Vagina (tissue), 2 donors: Measurements from ENCODE around the gene BPIFB6. TPM values are rescaled to one million over a fixed set of nuclear protein-coding genes. Genes with fewer than 3 reads are reported as not detected.
"Not testable (repeated sequence)": the region's sequence is repeated elsewhere in the genome, so short reads cannot be mapped to it uniquely, and the experiment has no call there.

Experiments
- DNase-seq, 2 donors: peaks; one replicate each; pipeline ENCODE4 v3.0.0-alpha.2; 2017; ENCODE audit errors: extremely low spot score in 2 of 2
- H3K27ac ChIP-seq: fragments of 200-600 bp; sonication (generic); one replicate; pipeline ENCODE4 v1.5.1; 2019
- H3K27me3 ChIP-seq: fragments of 200-600 bp; sonication (generic); one replicate; pipeline ENCODE4 v1.5.1; 2019
- H3K36me3 ChIP-seq, 2 donors: fragments of 200-600 bp; sonication (generic); one replicate each; pipeline ENCODE4 v1.5.1; 2017 to 2019
- H3K4me1 ChIP-seq: fragments of 200-600 bp; sonication (generic); one replicate; pipeline ENCODE4 v1.5.1; 2019
- H3K4me3 ChIP-seq, 2 donors: fragments of 200-600 bp; sonication (generic); 1 replicate in 1 of 2; 2 replicates in 1 of 2; pipeline ENCODE4 v1.5.1; 2016 to 2019
- H3K9me3 ChIP-seq: fragments of 200-600 bp; sonication (generic); one replicate; pipeline ENCODE4 v1.5.1; 2019
- CTCF ChIP-seq, 3 experiments: fragments of 450-650 bp in 2 of 3; fragments of 200-600 bp in 1 of 3; sonication (generic) in 1 of 3; IDR thresholded peaks; one replicate each; pipeline ENCODE4 v1.5.1; 2017 to 2019; ENCODE audit warnings: antibody characterized with exemption in 3 of 3, mild to moderate bottlenecking in 2 of 3, moderate library complexity in 2 of 3
- POLR2A ChIP-seq, 2 donors: fragments of 450-650 bp; IDR thresholded peaks; one replicate each; pipeline ENCODE4 v1.6.1; 2017; ENCODE audit warnings: antibody characterized with exemption in 2 of 2, mild to moderate bottlenecking in 2 of 2, moderate library complexity in 2 of 2
- POLR2AphosphoS5 ChIP-seq, 2 donors: sonication (generic); formaldehyde crosslinking; IDR thresholded peaks; one replicate each; pipeline ENCODE4 v1.9.0; 2017; ENCODE audit warnings: antibody characterized with exemption in 2 of 2, mild to moderate bottlenecking in 2 of 2, low read depth in 1 of 2; ENCODE audit not compliant: insufficient read depth in 1 of 2
- intact Hi-C: fragments of 100-400 bp; cut with DNase I; formaldehyde crosslinking; loops from one replicate; pipeline ENCODE4 v1.15.1; 2023
- total RNA-seq: library from RNA; depleted of rRNA; stranded (reverse); fragments of >200 nt; gene quantifications from one replicate; pipeline ENCODE4 v1.2.3, GENCODE V29; 2016

BPIFB6 gene
- total RNA-seq, 1 donor from 2014 or later: not detected

DNA sequence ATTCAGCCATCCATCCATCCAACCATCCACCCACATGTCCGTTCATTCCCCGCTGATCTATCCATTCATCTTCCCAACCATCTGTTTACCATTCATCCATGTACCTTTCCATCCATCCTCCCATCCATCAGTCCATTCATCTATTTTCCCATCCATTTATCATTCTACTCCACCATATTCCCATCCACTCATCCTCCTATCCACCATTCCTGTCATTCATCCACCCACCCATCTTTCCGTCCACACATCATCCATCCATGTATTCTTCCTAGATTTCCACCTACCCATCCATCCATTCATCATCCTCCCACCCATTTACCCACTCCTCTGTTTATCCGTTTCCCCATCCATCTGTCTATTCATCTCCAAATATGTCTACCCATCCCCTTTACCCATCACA is 6.8 kb downstream of the BPIFB6 start:
- no peak for DNase-seq
- intact Hi-C loops: no loop called here
- no peak for TF ChIP-seq CTCF (IDR thresholded peaks at IDR 0.05)
- no peak for TF ChIP-seq POLR2A (IDR thresholded peaks at IDR 0.05)
- TF ChIP-seq POLR2AphosphoS5 (IDR thresholded peaks at IDR 0.05; ENCODE audit: insufficient read depth in 1 of 2, low read depth in 1 of 2): no peak
- Histone ChIP-seq H3K36me3 (no peaks in the 10 kb centered on the region), H3K27ac (no peak overlapping the region), H3K27me3 (no peaks in the 10 kb centered on the region), H3K4me1 (no peaks in the 10 kb centered on the region), H3K9me3 (no peaks in the 10 kb centered on the region), H3K4me3 (no peak overlapping the region)

- Histone ChIP-seq H3K4me3 (no peak overlapping the region), H3K9me3 (no peaks in the 10 kb centered on the region), H3K27me3 (no peaks in the 10 kb centered on the region), H3K27ac (no peak overlapping the region), H3K36me3 (no peaks in the 10 kb centered on the region), H3K4me1 (no peaks in the 10 kb centered on the region)
- DNase-seq: no peak
- intact Hi-C loops: no loop called here
- TF ChIP-seq CTCF (IDR thresholded peaks at IDR 0.05): no peak
- TF ChIP-seq POLR2A (IDR thresholded peaks at IDR 0.05): no peak
- no peak for TF ChIP-seq POLR2AphosphoS5 (IDR thresholded peaks at IDR 0.05; ENCODE audit: insufficient read depth in 1 of 2, low read depth in 1 of 2)
Observed at GRCh38 chr20:33042430-33042829, 11.0 kb downstream of the BPIFB6 start.

DNA sequence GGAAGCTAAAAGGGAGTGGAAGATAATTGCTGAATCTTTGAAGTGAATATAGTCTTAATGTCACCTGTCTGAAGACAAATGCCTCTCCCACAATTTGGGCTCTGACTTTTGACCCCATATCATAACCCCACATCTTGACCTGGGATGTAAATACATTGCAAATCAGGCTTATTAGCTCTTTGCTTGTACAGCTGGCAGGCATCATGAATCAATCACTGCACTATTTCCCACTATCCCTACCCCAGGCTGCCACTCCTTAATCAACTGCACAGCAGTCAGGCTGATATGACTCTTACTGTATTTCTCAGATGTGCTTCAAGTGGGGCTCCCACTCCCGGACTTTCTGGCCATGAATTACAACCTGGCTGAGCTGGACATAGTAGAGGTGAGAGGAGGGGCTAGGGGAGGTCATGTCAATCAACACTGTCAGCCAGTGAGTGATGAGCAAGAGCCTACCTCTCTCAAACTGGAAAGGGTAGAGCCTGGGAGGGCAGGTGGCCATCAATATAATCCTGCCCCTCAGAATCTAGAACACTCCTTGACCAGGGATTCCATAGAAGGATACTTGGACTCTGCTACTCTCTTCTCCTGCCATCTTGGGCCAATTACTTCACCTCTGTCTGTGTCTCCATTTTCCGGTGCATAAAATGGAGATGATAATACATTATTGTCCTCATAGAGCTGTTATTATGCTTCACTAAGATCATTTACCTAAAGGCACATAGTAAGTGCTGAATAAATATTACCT is 11.7 kb downstream of the BPIFB6 start:
- H3K4me3 ChIP-seq: no peak overlapping the region
- no peaks in the 10 kb centered on the region for H3K9me3 ChIP-seq
- no peak overlapping the region for H3K27ac ChIP-seq
- no peaks in the 10 kb centered on the region for H3K36me3 ChIP-seq
- H3K27me3 ChIP-seq: no peaks in the 10 kb centered on the region
- TF ChIP-seq POLR2A (IDR thresholded peaks at IDR 0.05) (no peak), CTCF (IDR thresholded peaks at IDR 0.05) (no peak), POLR2AphosphoS5 (IDR thresholded peaks at IDR 0.05; ENCODE audit: insufficient read depth in 1 of 2, low read depth in 1 of 2) (no peak)
- H3K4me1 ChIP-seq: no peaks in the 10 kb centered on the region
- no peak for DNase-seq
- intact Hi-C loops: no loop called here

GRCh38 chr20:33043731-33044181 is 12.3 kb downstream of the BPIFB6 start:
- no peaks in the 10 kb centered on the region for H3K27me3 ChIP-seq
- intact Hi-C loops: no loop called here
- no peak overlapping the region for H3K4me3 ChIP-seq
- TF ChIP-seq POLR2AphosphoS5 (IDR thresholded peaks at IDR 0.05; ENCODE audit: insufficient read depth in 1 of 2, low read depth in 1 of 2): no peak
- TF ChIP-seq CTCF (IDR thresholded peaks at IDR 0.05): no peak
- TF ChIP-seq POLR2A (IDR thresholded peaks at IDR 0.05): no peak
- no peaks in the 10 kb centered on the region for H3K4me1 ChIP-seq
- no peaks in the 10 kb centered on the region for H3K36me3 ChIP-seq
- DNase-seq: no peak
- H3K9me3 ChIP-seq: no peaks in the 10 kb centered on the region
- no peak overlapping the region for H3K27ac ChIP-seq

DNA sequence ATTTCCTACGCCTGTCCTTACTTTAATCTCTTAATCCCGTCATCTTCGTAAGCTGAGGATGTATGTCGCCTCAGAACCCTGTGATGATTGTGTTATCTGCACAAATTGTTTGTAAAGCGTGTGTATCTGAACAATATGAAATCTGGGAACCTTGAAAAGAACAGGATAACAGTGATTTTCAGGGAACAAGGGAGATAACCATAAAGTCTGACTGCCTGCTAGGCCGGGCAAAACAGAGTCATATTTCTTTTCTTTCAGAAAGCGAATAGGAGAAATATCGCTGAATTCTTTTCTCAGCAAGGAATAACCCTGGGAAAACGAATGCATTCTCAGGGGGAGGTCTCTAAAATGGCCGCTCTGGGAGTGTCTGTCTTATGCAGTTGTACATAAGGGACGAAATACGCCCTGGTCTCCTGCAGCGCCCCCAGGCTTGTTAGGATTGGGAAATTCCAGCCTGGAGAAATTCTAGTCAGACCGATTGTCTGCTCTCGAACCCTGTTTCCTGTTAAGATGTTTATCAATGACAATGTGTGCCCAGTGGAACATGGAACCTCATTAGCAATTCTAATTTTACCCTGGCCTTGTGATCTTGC is 13.8 kb downstream of the BPIFB6 start:
- H3K36me3 ChIP-seq, DNase-seq, H3K27me3 ChIP-seq, H3K4me1 ChIP-seq, H3K27ac ChIP-seq, H3K4me3 ChIP-seq, H3K9me3 ChIP-seq, intact Hi-C loops: not testable (repeated sequence)
